RCC 7860 (cell line): ENCODE data around the gene PHF21B.
A peak's percentile ranks its signal among the peaks of the same experiment; 100 is the strongest.

Experiments
- DNase-seq: peaks from one replicate; pipeline ENCODE4 v3.0.0-alpha.2; 2015; ENCODE audit warnings: low spot score
- FAIRE-seq: peaks from 2 replicates; lab custom pipeline; 2012; peaks lifted over from hg19 to GRCh38; lab: Jason Lieb, UNC

Gene PHF21B

GRCh38 chr22:44898236-44898635 lies 111.6 kb downstream of the PHF21B start:
- DNase-seq: no peak
- FAIRE-seq: no peak

DNA sequence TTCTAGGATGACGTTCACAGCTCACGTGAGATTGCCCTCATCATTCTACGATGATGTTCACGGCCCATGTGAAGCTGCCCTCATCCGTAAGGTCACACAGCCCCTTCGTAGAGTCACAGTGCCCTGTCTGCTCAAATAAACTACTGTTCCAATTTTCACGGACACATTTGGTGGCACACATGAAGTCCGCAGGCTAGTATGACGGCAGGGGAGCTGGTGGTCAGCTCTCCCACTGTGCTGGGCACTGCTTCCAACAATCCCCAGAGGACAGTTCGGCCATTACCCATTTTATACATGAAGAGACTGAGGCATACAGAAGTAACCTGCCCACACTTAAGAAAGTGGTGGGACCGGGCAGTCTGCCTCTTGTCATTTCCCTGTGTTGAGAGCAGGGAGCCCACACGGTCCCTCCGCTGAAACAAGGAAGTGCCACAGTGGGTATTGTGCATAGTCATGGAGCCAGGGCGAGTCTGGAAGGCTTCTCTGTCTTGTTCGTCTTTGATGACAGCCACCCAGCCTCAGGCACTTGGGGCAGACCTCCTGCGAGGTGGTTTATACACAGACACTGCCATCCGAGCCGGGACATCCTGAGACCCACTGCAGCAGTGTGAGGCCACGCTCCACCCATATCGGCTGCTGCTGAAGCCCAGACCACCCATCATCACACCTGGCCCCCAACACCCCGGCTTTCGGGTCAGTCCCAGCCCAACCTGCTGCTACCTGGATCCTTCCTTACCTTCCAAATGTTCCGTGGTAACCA lies 114.3 kb downstream of the PHF21B start:
- DNase-seq (no peak), FAIRE-seq (no peak)

DNA sequence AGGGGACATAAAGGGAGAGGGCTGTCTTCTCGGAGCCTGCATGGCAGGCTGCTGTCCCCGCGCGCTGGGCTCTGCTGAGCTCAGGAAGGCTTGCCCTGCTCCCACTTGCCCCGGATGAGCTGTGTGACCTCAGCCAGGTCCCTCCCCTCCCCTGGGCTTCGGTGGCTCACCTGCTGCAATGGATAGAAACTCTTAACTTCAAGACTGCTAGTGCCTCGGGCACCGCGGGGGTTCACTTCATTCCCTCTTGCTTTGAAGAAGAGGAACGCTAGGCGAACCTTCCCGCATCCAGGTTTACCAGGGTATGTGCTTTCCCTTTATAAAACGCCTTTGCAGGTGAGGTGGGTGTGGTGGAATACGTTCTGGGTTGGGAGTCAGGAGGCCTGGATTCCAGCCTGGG lies 115.0 kb downstream of the PHF21B start:
- DNase-seq: no peak
- FAIRE-seq: no peak

DNA sequence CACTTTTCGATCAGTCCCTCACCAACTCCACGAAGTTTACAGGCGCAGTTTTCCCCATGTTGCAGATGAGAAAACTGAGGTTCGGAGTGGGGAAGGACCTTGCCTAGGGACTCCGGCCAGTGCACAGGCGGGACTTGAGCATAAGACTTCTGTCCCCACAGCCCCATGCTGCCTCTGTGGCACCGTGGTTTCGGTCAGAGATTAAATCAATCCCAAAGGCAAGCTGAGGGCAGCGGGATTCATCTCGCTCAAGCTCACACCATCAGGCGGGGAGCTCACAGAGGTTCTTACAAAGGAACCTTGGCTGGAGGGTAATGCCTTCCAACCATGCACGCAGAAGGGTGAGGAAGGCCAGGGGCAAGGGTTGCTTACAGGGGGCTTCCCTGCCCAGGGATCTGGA lies 115.5 kb downstream of the PHF21B start:
- DNase-seq (no peak), FAIRE-seq (no peak)

GRCh38 chr22:44893731-44894080 lies 116.1 kb downstream of the PHF21B start:
- DNase-seq (no peak), FAIRE-seq (no peak)

- DNase-seq (no peak), FAIRE-seq (no peak)
Observed at GRCh38 chr22:44892803-44893730, 116.7 kb downstream of the PHF21B start.

GRCh38 chr22:44892243-44892642 lies 117.6 kb downstream of the PHF21B start:
- no peak for DNase-seq
- no peak for FAIRE-seq

DNA sequence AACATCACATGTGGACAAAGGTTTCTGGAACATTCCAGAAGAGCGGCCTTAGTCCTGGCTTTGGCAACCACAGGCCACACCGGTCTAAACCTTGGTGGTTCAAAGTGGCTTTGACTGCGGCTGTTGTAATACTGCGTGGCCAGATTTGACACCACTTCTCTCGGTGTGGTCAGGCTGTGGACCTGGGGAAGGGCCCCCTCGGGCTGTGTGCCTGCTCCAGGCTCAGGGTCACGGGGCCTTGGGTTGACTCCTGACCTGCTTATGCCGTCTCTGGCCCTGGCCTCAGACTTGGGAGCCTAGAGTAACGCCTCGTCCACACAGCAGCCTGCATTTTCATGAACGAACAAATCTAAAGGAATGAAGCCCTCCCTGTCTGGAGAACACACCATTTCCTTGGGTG lies 118.0 kb downstream of the PHF21B start:
- DNase-seq: no peak
- no peak for FAIRE-seq

- FAIRE-seq (no peak), DNase-seq (no peak)
Observed at GRCh38 chr22:44891293-44891747, 118.5 kb downstream of the PHF21B start.

DNA sequence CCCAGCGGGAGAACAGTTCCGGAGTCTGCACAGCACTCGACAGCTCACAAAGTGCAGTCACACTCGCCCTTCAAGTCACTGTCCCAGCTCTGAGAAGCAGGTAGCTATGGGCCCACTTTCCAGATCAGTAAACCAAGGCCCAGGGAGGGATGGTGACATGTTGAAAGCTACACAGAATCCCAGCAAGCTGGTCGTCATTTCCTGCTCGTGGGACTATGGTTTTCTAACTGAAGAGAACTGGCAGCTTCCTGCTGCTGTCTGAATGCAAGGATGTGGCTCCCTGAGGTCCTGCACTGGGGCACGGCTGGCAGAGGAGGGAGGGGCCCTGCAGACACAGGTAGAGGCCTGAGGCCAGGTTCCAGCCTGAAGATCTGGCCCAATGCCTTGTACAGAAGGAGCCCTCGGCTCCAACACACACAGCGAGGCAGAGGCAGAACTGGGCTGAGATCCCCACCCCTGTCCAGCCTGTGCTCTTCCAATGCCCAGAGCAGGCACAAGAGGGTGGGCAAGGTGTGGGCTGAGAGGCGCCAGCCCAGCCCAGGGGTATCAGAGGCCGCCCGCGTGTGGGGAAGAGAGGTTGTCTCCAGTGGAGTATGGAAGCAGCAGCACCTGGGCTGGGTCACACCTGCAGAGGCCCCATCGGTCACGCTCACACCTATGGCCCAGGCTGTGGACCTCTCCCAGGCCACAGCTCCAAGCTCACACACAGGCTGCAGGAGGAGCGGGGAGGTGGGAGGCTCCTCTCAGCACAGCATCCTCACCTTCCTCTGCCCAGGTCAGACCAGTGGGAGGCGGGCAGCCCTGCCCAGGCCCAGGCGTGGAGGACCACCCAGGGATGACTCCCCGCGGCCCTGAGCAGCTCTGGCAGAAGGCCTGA lies 119.2 kb downstream of the PHF21B start:
- DNase-seq (no peak), FAIRE-seq (no peak)

- DNase-seq (no peak), FAIRE-seq (no peak)
Observed at GRCh38 chr22:44889255-44889878, 120.4 kb downstream of the PHF21B start.

- no peak for FAIRE-seq
- DNase-seq: no peak
Observed at GRCh38 chr22:44888491-44889254, 121.1 kb downstream of the PHF21B start.

GRCh38 chr22:44887941-44888366 lies 121.9 kb downstream of the PHF21B start:
- DNase-seq (no peak), FAIRE-seq (no peak)

DNA sequence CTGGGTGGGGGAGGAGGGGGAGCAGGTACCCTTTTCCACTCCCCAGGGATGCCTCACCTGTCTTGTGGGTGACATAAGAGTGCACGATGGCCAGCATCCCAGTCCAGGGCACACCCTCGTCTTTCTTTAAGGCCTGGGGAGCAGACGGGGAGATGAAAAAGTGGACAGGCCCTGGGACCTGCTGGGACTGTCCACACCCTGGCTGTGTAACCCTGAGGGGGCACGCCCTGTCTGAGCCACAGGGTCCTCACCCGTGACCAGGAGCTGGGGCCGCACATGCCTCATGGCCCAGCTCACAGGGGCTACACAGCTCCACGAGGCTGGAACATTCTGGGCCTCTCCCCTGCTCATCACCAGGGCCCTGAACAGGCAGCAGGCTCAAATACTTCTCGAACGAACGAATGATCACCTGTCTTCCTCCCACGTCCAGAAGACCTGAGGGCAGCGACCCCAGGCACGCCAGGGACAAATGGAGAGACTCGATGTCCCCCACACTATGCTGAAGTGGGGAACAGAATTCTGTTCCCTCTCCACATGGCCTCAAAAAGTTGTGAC lies 123.9 kb downstream of the PHF21B start:
- FAIRE-seq (no peak), DNase-seq (no peak)

- FAIRE-seq (no peak), DNase-seq (peak; percentile 25)
Observed at GRCh38 chr22:44884968-44885805, 124.6 kb downstream of the PHF21B start.

- no peak for FAIRE-seq
- no peak for DNase-seq
Observed at GRCh38 chr22:44884562-44884961, 125.2 kb downstream of the PHF21B start.

GRCh38 chr22:44883011-44883421 lies 126.8 kb downstream of the PHF21B start:
- no peak for FAIRE-seq

DNA sequence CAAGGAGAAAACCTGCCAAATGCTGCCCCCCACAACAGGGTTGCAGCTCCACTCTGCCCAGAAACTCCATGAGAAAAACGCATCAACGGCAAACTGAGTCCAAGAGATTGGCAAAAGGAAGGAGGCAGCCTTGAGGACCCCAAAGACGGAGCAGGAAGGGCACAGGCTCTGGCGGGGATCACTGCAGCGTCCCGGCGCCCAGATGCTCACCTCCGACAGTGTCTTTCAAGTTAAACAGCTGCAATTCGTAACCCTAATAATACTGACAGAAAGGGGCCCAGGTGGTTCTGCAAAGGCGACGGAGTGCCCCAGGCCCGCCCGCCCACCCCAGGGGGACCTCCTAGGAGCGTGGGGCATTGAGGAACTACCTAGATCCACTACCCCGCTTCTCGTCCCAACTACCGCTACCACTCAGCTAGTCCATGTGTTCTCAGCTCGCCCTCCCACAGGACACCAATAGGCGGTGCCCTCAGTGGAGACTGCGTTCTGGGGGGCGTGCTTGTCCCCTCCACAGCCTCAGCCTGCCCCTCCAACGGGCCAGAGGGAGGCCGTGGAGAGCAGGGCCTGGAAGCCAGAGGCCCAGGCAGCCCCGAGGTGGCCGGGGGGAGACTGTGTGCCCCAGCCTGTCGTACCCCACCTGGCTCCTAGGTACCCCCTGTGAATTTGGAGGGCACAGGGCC lies 127.4 kb downstream of the PHF21B start:
- DNase-seq (no peak), FAIRE-seq (no peak)

More at GRCh38 chr22:44883011-44883421, 126.8 kb downstream of the PHF21B start:
- no peak for DNase-seq
